ENCODE measurements around the gene ZGPAT.

Gene ZGPAT

GRCh38 chr20:63679799-63680305, 28.0 kb upstream of the ZGPAT start:
- DNase-seq: no peak

- DNase-seq: no peak
Measured at GRCh38 chr20:63680427-63680826, 27.4 kb upstream of the ZGPAT start.

- DNase-seq: no peak
Measured at GRCh38 chr20:63680857-63681608, 26.8 kb upstream of the ZGPAT start.

- DNase-seq: no peak
Measured at GRCh38 chr20:63681609-63682142, 26.2 kb upstream of the ZGPAT start.

GRCh38 chr20:63682384-63683139, 25.3 kb upstream of the ZGPAT start:
- no peak for DNase-seq

- DNase-seq: no peak
Measured at GRCh38 chr20:63685269-63686026, 22.4 kb upstream of the ZGPAT start.

- no peak for DNase-seq
Measured at GRCh38 chr20:63686094-63686491, 21.7 kb upstream of the ZGPAT start.

- DNase-seq: no peak
Measured at GRCh38 chr20:63686492-63687321, 21.1 kb upstream of the ZGPAT start.

- DNase-seq: no peak
Measured at GRCh38 chr20:63687419-63688178, 20.2 kb upstream of the ZGPAT start.

GRCh38 chr20:63688228-63689045, 19.4 kb upstream of the ZGPAT start:
- no peak for DNase-seq

GRCh38 chr20:63689046-63690002, 18.5 kb upstream of the ZGPAT start:
- DNase-seq: no peak

GRCh38 chr20:63690003-63690897, 17.6 kb upstream of the ZGPAT start:
- no peak for DNase-seq

- DNase-seq: no peak
Measured at GRCh38 chr20:63690898-63691710, 16.7 kb upstream of the ZGPAT start.

- DNase-seq: no peak
Measured at GRCh38 chr20:63691711-63692435, 16.0 kb upstream of the ZGPAT start.

- no peak for DNase-seq
Measured at GRCh38 chr20:63692436-63693082, 15.3 kb upstream of the ZGPAT start.

All from effector CD8-positive, alpha-beta T cell (primary cell).